ENCODE measurements around the gene RANBP10. TPM values are rescaled to one million over a fixed set of nuclear protein-coding genes. Genes with fewer than 3 reads are reported as not detected.

RANBP10 gene
- total and polyA plus RNA-seq, 2 of the 13 experiments (the other 11 are each of a cell fraction or from before 2014, with no cell fraction given) = 9.2 to 22.7 TPM

GRCh38 chr16:67833415-67834241, 27.3 kb upstream of the RANBP10 start (continued):
- no peak; the same call in 1 of the 2 replicates for TF ChIP-seq JUN (CRISPR knock-in tag; IDR thresholded peaks at IDR 0.05)
- TF ChIP-seq IKZF4 (CRISPR knock-in tag; IDR thresholded peaks at IDR 0.05; ENCODE audit: borderline replicate concordance, low read depth, not compliant biosample characterization) = no peak
- no peak for TF ChIP-seq MAZ (IDR thresholded peaks at IDR 0.05; ENCODE audit: borderline replicate concordance, low read depth, low read length)
- TF ChIP-seq MAZ (CRISPR knock-in tag; IDR thresholded peaks at IDR 0.05; ENCODE audit: low read depth) = no peak
- 0 out of 2 replicates have a peak, but pooled peaks have one; percentile 27 for TF ChIP-seq TEAD2 (CRISPR knock-in tag; IDR thresholded peaks at IDR 0.05)
- TF ChIP-seq CSRNP2 (CRISPR knock-in tag; conservative IDR thresholded peaks at IDR 0.05; ENCODE audit: low read depth) = no peak
- TF ChIP-seq ZNF232 (CRISPR knock-in tag; IDR thresholded peaks at IDR 0.05; ENCODE audit: borderline replicate concordance) = peak; percentile 43
- peak; percentile 69 for TF ChIP-seq AHDC1 (CRISPR knock-in tag; IDR thresholded peaks at IDR 0.05; ENCODE audit: borderline replicate concordance)
- peak; percentile 49; the same call in 1 of the 2 replicates for TF ChIP-seq CEBPG (CRISPR knock-in tag; IDR thresholded peaks at IDR 0.05)
- peak; percentile 74; the same call in 1 of the 2 replicates for TF ChIP-seq MIER2 (CRISPR knock-in tag; IDR thresholded peaks at IDR 0.05)
- no peak for TF ChIP-seq AKNA (CRISPR knock-in tag; IDR thresholded peaks at IDR 0.05; ENCODE audit: borderline replicate concordance)
- no peak for TF ChIP-seq CBX2 (IDR thresholded peaks at IDR 0.05; ENCODE audit: low read depth, low read length)
- TF ChIP-seq CBX2 (CRISPR knock-in tag; IDR thresholded peaks at IDR 0.05; ENCODE audit: low read depth) = no peak
- TF ChIP-seq ZNF414 (CRISPR knock-in tag; IDR thresholded peaks at IDR 0.05) = no peak
- no peak for TF ChIP-seq PTBP1 (IDR thresholded peaks at IDR 0.05; ENCODE audit: low read depth, low read length, poor library complexity, severe bottlenecking)

All from HepG2 (cell line).